Omental fat pad (tissue), 4 donors: ENCODE measurements around the gene DDX27. TPM values are rescaled to one million over a fixed set of nuclear protein-coding genes. Genes with fewer than 3 reads are reported as not detected.

Experiments used
- ATAC-seq: fragments of 150-250 bp; one replicate; pipeline ENCODE4 v1.9.1; 2016; ENCODE audit warnings: mild to moderate bottlenecking, moderate library complexity; ENCODE audit not compliant: low FRiP score
- DNase-seq: peaks from one replicate; pipeline ENCODE4 v3.0.0-alpha.2; 2019; ENCODE audit warnings: low spot score
- total RNA-seq, 4 donors: library from RNA; depleted of rRNA; stranded (reverse); fragments of >200 nt; gene quantifications; one replicate each; pipeline ENCODE4 v1.1.0, GENCODE V29; 2016
- TF ChIP-seq, protein P1 (sequence below), 3 donors: fragments of 450-650 bp; IDR thresholded peaks; one replicate each; pipeline ENCODE4 v1.5.1; 2016 to 2017; ENCODE audit warnings: antibody characterized with exemption in 3 of 3, mild to moderate bottlenecking in 3 of 3, moderate library complexity in 2 of 3

Gene DDX27
- total RNA-seq, 4 donors from 2014 or later, result 23.6 to 36.3 (median 29.4) TPM

DNA sequence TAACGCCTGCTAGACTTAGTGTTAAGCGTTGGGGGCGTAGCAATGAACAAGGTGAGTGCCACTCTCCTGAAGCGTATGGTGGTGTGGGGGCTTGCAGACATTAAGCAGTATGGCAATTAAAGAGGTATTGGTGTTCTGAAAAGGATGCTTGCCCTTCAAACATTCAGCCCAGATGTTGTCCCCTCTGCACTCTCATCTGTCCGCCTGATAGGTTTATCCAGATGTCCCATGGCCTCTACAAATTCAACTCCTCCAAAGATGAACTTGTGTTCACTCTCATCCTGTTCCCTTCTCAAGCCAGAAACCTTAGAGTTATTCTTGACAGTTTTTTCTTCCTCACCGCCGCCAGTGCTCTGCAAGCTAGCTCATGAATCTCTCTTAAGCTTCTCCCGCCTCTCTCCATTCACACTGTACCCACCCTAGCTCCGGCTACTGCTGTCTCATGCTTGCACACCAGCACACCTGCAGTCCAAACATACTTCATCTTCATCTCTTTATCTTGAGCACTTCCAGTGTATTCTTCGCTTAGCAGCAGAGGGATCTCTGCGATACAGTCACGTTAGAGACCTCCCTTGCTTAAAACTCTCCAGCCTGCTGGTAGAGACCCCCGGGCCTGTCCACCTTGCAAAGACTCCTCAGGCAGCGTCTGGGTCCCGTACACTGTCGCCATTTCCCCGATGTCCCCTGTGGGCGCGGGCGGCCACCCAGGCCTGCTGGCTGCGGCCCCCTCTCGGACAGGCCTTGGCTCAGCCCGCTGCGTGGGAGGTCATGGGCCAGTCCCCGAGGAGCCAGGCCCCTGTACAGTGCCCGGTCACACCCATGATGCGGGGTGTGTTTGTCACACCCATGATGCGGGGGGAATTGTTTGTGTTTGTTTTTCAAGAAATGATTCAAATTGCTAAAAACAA lies 962 bp downstream of the DDX27 start:
- DNase-seq, result no peak
- ATAC-seq, result no peak
- TF ChIP-seq, protein P1, sequence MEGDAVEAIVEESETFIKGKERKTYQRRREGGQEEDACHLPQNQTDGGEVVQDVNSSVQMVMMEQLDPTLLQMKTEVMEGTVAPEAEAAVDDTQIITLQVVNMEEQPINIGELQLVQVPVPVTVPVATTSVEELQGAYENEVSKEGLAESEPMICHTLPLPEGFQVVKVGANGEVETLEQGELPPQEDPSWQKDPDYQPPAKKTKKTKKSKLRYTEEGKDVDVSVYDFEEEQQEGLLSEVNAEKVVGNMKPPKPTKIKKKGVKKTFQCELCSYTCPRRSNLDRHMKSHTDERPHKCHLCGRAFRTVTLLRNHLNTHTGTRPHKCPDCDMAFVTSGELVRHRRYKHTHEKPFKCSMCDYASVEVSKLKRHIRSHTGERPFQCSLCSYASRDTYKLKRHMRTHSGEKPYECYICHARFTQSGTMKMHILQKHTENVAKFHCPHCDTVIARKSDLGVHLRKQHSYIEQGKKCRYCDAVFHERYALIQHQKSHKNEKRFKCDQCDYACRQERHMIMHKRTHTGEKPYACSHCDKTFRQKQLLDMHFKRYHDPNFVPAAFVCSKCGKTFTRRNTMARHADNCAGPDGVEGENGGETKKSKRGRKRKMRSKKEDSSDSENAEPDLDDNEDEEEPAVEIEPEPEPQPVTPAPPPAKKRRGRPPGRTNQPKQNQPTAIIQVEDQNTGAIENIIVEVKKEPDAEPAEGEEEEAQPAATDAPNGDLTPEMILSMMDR (IDR thresholded peaks at IDR 0.05), result no peak

DNA sequence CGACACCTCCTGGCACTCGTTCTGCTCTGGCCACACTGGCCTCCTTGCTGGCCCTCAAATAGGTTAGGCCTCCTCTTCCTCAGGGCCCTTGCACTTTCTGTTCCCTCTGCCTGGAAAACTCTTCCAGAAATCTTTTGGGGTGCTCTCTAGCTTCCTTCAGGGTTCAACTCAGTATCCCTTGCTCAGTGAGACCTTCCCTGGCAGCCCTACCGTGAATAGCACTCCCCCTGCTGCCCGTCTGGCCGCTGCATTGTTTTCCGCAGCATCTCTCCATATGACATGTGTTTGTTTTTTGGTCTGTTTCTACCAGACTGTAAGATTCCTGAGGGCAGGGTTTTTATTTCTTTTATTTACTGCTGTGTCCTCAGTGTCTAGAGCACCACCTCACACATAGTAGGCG lies 6.7 kb downstream of the DDX27 start:
- ATAC-seq (no peak), DNase-seq (no peak)
- TF ChIP-seq, protein P1 (IDR thresholded peaks at IDR 0.05), result no peak

DNA sequence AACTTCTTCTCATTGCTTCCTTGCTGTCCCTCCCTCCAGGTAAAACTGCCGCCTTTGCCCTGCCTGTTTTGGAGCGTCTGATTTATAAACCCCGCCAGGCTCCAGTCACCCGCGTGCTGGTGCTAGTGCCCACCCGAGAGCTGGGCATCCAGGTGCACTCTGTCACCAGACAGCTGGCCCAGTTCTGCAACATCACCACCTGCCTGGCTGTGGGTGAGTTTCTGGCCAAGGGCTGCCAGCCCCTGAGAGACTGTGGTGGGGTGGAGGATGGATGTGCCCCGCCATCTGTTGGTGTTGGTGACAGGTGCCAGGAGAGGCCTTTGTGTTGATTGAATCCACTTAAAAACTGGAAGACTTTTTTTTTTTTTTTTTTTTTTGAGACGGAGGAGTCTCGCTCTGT lies 9.5 kb downstream of the DDX27 start:
- ATAC-seq, result no peak
- DNase-seq, result no peak

DNA sequence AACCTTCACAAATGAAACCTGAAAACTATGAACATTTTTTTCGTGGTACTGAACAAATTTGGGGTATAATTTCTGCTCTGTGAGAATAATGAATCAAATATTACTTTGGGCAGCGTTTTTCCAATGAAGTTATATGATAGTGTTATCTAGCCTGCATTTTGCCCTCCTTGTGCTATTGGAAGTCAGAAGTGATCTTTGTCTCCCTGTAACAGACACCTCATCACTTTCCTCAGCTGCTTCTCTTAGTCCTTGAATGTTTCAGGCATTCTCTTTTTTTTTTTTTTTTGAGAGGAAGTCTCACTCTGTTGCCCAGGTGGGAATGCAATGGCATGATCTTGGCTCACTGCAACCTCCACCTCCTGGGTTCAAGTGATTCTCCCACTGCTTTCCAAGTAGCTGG lies 10.2 kb downstream of the DDX27 start:
- no peak for DNase-seq
- no peak for ATAC-seq
- TF ChIP-seq, protein P1 (IDR thresholded peaks at IDR 0.05), result no peak

More for the DNA sequence above, 9.5 kb downstream of the DDX27 start:
- TF ChIP-seq, protein P1 (IDR thresholded peaks at IDR 0.05), result no peak

DNA sequence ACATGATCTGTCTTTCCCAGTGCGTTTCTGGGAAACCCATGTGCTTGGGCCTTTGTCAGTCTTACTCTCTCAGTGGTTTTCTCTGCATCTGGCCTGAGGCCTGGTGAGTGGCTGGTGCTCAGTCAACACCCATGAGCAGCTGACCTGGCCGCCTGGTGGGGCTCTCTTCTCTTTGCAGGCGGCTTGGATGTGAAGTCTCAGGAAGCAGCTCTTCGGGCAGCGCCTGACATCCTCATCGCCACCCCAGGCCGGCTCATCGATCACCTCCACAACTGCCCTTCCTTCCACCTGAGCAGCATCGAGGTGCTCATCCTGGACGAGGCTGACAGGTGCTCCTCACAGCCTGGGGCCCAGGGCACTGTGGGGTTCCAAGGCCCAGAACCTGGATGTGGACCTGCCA lies 10.8 kb downstream of the DDX27 start:
- DNase-seq, result no peak
- no peak for ATAC-seq
- TF ChIP-seq, protein P1 (IDR thresholded peaks at IDR 0.05), result no peak

DNA sequence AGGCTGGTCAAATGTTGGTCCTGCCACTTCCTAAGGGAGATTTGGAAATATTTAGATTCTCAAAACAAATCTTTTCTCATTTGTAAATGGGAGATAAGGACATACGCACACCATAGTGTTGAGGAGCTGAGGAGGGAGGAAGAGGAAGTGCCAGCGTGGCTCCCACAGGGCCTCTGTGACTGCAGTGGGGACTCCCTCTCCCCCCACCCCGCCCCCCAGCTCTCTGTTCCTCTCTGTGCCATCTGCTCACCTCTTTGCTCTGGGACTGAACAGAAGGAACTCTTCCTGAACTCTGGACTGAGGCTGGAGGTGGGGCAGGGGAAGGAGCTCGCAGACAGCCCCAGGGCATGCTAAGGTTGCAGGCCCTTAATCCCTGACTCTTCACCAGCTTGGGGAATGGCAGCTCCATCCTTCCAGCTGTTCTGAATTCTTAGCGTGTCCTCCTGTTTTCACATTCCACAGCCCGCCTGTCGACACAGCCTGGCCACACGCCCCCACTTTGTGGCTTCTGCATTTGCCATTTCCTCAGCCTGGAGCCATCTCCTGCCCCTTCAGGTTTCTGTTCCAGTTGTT lies 11.4 kb downstream of the DDX27 start:
- no peak for ATAC-seq

More for the DNA sequence above, 11.4 kb downstream of the DDX27 start:
- no peak for DNase-seq
- TF ChIP-seq, protein P1 (IDR thresholded peaks at IDR 0.05), result no peak
